GM10266 (cell line): Measurements from ENCODE around the gene COL23A1.

ENCODE experiments used
- DNase-seq: peaks from one replicate; pipeline ENCODE4 v3.0.0; 2012; ENCODE audit errors: extremely low spot score
- CTCF ChIP-seq: IDR thresholded peaks from 2 replicates; pipeline ENCODE4 v1.5.1; 2012; ENCODE audit warnings: mild to moderate bottlenecking, low read depth; ENCODE audit not compliant: control insufficient read depth, insufficient read depth; ENCODE audit errors: missing control alignments

Gene COL23A1

GRCh38 chr5:178367736-178368120 is 222.5 kb downstream of the COL23A1 start:
- DNase-seq: no peak
- TF ChIP-seq CTCF: no peak

GRCh38 chr5:178366998-178367735 is 223.0 kb downstream of the COL23A1 start:
- no peak for TF ChIP-seq CTCF
- DNase-seq: no peak

DNA sequence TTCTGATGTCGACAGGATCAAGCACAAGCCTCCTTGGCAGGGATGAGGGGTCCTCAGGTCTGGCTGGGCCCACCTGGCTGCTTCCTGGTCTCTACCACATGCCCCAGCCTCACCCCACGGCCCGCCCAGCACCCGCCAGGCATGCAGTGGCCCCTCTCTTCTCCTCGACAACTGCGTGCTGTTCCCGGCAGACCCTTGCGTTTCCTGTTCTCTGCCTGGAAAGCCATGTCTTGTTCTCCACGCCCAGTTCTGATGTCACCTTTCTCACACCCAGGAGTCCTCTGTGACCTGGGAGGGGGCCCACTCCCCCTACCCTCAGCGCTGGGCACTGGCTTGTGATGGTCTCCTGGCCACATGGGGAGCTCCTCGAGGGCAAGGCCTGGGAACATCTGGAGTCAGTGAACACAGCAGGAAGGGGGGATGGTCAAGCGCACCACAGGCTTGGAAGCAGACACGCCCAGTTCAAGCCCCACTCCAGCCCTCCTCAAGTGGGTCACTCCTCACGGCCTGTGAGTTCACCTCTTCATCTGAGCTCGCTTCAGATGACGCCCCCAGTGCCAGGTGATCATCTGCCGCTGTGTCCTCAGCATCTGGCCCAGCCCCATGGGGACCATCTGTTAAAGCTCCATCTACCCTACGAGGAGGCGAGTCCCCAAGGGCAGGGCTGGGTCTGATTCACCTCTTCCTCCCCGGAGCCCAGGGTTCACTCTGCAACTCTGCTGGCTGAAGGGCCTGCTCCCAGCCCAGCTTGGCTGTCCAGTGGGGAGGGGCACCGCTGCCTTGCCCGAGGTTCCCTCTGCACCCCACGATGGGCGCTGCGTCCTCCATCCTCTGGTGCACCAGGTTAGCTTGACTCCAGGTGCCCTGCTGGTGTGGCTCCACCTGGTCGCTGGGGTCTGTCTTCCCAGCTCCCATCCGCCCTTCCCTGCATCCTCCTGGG is 224.4 kb downstream of the COL23A1 start:
- no peak for DNase-seq
- no peak for TF ChIP-seq CTCF

DNA sequence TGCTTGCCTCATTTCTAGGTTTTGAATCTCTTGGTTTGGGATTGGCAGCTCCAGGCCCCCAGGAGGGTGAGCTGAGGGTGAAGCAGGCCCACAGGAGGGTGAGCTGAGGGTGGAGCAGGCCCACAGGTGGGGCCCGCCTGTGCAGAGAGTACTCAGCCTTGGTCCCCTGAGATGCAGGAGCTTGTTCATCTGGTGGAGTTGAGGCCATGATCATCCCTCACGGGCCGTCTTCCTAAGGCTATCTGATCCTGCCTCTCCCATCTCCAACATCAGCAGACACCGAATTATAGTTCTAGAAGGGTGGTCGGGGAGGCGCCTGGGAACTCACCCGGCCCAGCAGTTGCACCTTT is 225.9 kb downstream of the COL23A1 start:
- TF ChIP-seq CTCF: no peak
- no peak for DNase-seq

DNA sequence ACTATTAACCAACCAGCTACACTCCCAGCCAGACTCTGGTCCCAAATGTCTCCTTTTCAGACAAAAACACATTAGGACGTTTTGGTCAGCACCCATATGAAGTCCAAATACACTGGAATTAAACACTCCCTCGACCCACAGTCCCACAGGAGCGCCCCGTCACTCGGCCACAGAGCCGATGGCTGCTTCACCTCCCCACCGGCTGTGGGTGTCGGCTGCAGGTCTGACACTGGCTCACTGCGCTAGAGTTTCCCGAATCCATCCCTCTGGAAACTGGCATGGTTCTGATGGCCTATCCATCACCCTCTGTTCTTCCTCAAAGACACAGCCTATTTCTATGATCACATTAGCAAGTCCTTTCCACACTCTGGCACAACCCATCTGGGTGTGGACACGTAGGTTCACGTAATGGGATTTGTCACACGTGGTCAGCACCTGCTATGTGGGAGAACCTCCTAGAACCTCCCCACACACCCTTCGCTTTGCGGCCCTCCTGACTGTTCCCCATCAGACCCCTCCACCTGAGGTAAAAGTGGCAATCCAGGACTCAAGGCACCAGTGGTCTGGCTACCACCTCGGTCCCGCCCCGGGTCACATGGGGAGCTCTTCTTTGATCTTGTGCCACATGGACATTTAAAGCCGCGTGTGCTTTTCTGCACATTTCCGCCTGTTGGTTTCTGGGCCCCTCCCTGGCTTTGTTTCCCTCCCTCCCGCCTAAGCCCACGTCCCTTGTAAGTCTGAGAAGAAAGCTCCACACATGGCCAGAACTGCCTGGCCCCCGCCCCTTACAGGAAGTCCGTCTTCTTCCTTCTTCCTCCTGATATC is 226.5 kb downstream of the COL23A1 start:
- no peak for TF ChIP-seq CTCF
- no peak for DNase-seq

DNA sequence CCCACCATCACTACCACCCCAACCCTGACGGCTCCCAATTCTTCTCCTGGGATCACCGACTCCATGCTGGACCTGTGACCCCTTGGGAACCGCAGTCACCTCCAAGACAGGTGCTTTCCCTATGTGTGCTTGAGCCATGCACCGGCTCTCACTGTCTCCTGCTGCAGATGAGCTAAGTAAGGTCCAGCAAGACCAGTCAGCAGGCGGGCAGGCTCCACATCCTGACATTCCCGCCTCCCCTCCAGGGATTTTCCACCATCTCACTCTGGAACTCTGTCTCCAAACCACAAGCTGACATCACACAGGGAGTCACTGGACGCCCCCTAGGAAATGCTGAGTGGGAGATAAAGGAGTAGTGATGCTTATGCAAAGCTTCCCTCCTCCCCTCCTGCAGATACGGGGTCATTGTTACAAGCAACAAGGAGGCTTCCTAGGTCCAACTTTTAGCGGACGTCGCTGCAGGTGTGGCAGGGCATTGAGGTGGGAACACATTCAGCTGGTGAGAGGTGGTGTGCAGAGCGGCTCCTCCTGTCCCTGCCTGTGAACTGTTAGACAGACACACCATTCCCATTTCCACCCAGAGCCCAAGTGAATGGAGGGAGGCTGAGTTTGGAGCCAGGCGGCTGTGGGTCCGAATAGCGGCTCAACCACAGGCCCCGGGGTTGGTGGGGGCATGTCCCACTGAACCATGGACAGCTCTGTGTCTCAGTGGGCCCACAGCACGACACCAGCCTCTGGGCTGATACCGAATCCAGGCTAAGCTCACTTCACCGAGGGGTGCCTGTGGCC is 228.3 kb downstream of the COL23A1 start:
- no peak for TF ChIP-seq CTCF
- DNase-seq: no peak
